T-helper 2 cell (primary cell): ENCODE data around the gene TP53.

Experiments
- DNase-seq, 5 experiments: peaks; one replicate each; pipeline versions ENCODE4 v3.0.0 to v3.0.0-alpha.2; 2012 to 2022

TP53 gene

DNA sequence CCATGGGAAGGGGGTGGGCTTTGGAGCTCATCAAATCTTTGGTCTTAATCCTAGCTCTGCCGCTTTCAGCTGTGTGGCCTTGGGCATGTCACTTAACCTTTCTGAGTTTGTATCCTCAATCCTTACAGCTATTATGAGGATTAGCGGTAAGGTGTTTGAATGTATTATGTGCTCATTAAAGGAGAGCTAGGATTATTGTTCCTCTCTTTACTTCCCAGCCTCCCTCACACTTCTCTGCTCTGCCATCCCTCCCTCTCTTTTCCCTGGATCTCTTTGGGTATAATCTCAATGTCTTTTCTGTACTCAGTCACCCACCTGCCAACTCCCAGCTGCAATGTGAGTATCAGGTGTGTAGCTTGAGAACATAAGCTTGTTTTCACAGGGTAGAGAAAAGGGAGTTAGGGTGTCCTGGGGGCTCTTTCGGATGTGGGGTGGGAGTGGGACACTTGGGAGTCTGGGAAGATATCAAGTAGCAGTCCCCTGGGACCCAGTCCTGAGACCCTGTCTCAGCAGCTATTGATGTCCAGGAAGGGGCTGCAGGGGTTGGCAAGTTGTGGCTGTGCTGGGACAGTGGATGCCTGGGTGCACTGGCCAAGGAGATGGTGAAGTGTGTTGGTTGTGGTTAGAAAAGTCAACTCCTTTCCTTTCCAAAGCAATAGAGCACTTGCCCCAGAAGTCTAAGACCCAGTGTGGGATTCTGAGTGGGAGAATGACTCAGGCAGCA is 19.5 kb upstream of the TP53 start:
- no peak for DNase-seq

- no peak for DNase-seq
Measured at GRCh38 chr17:7705269-7706255, 18.3 kb upstream of the TP53 start.

DNA sequence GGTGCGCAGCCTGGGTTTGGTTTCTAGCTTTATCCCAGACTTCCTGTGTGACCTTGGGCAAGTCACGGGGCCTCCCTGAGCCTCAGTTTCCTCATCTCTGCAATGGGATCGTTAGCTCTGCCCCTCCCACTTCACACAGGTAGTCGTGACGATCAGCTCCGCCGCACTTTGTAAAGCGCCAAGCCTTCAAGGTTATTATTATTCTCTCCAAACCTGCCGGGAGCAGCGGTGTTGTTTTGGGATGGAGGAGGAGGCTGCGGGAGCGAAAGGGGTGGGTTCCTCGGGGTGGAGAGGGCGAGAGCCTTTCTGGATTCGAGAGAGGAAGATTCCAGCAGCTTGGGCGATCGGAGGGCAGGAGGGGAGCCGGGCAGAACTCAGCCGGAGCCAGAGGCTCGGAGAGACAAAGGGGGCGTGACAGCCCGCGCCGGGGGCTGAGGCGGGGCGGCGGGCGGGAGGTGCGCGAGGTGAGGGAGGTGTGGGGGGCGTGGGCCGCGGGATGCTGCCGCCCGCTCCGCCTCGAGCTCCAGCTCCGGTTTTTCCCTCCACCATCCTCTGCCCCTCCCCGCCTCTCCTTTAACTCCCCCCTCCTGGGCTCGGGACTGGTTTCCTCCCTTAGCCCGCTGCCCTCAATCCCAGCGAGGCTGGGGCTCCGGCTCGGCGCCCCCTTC is 17.4 kb upstream of the TP53 start, which contains the start of gene EFNB3:
EFNB3 (plus strand) TSS at position 602 of the 668 bp plus-strand sequence. CDS start 397 bp downstream, outside the sequence.
- no peak for DNase-seq

DNA sequence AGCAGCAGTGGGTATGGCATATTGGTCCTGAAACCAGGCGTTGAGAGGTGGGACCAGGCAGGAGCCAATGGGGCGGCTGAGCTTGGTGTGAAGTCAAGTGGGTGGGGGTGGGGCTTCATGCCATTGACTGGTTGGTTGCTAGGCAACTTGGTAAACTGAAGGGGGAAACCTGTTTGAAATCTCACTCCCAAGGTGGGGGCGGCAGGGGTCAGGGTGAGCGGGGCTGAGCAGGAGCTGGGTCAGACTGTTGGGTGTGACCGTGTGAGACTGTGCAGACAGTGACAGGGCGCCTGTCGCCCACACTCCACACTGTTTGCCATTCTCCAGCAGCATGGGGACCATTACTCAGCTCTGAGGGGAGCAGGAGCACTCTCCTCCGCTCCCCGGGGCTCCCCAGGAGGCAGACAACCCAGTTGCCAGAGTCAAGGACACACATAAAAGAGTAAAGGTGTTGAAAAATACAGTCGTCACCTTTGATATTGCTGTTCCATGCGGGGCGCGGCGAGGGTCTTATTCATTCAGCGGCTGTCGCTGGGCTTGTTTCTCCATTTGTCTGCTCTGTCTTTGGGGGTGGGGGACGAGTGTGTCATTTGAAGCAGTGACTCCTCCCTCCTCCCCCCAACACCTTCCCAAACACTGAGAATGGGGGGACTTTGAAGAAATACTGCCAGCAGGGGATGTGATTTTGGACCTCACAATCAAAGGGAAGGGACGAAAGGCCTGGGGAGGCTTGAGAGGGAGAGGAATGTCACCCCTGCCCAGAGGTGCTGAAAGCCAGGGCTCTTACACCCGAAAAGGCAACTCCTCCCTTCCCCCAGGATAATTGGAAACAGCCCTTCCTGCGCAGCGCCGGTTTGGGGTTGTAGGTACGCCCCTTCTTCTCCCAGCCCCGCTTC is 16.5 kb upstream of the TP53 start:
- DNase-seq = peak in 1 of 5 experiments; percentile 30

DNA sequence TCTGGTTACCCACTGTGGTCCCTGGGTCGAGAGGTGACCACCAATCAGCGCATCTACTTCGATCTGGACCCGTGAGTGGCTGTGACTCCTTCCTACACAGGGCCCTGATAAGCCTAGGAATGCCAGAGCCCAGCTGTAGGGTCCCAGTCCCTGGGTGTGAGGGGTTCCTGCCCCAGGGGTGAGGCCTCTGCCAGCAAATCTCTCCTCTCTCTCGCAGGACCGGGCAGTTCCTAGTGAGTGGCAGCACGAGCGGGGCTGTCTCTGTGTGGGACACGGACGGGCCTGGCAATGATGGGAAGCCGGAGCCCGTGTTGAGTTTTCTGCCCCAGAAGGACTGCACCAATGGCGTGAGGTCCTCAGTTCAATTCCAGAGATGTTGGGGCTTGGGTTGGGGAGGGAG is 15.5 kb upstream of the TP53 start:
- no peak for DNase-seq

DNA sequence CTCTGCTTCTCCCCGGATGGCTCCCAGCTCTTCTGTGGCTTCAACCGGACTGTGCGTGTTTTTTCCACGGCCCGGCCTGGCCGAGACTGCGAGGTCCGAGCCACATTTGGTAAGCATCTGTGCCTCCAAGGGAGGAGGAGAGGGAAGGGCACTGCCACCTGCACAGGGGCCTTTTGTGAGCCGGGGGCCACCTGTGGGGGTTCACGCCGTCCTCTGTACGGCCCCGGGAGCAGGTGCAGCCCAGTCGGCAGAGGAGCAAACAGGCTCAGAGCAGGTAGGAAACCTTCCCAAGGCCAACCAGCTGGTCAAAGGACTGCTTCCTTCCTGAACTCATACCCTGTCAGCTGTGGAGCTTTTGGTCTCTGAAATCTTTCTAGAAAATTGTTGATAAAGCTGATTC is 14.4 kb upstream of the TP53 start:
- no peak for DNase-seq

DNA sequence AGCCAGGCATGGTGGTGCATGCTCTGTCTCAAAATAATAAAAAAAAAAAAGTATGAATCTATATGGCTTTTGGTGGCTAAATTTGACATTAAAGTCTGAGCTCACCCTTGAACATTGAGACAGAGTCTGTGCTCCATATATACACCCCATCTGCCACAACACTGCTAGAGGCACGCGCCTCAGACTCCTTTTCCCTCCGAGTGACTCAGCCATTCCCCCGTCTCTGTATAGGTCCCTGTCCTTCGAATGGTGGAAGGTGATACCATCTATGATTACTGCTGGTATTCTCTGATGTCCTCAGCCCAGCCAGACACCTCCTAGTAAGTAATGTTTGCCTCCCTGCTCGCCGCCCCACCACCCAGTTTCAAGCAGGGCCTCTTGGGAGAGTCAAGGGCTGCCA is 13.2 kb upstream of the TP53 start:
- no peak for DNase-seq

DNA sequence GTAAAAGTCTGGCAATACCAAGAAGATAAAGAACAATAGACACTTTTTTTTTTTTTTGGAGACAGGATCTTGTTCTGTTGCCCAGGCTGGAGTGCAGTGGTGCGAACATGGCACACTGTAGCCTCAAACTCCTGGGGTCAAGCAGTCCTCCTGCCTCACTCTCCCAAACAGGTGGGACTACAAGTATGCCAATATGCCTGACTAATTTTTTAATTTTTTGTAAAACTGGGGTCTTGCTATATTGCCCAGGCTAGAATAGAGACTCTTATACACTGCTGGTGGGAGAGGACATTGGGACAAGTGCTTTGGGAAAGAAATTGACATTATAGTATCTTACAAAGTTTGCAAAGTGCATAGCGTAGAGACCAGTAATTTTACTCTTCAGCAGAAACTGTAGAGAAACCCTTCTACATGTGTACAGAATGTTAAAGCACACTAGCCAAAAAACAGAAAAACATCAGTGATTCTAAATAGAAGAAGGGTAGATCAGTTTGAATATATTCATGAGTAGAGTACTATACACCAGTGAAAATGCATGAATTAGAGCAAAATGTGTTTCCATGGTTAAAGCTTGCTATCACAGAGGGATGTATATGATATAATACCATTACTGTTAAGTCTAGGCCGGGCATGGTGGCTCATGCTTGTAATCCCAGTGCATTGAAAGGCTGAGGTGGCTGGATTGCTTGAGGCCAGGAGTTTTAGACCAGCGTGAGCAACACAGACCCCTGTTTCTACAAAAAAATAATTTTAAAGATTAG is 10.7 kb upstream of the TP53 start:
- no peak for DNase-seq

DNA sequence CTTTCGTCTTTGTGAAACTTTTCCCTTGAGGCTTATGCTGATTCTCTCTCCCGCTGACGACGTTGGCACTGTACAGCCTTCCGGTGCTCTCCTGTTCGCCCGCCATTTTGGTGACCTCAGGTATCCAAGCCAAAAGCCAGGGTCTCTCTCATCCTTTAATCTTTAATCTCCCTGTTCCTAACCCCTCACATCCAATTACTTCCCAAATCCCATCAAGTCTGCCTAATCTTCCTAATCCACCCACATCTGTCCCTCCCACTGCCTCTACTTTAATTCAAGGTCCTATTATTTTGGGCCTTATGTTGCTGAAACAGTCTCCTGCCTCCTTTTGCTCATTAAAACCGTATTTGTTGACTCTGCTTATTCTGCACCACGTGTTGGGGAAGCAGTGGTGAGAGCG is 8.3 kb upstream of the TP53 start:
- no peak for DNase-seq

DNA sequence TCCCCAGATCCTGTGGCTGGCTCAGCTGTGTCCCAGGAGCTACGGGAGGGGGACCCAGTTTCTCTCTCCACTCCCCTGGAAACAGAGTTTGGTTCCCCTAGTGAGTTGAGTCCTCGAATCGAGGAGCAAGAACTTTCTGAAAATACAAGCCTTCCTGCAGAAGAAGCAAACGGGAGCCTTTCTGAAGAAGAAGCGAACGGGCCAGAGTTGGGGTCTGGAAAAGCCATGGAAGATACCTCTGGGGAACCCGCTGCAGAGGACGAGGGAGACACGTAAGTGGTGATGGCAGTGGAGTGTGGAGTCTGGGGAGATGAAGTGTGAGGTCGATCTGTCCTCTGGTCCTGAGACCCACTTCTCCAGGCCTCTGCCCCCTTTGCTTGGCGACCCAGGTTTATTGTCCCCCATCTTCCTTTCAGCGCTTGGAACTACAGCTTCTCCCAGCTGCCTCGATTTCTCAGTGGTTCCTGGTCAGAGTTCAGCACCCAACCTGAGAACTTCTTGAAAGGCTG is 1.6 kb upstream of the TP53 start:
- DNase-seq = no peak

DNA sequence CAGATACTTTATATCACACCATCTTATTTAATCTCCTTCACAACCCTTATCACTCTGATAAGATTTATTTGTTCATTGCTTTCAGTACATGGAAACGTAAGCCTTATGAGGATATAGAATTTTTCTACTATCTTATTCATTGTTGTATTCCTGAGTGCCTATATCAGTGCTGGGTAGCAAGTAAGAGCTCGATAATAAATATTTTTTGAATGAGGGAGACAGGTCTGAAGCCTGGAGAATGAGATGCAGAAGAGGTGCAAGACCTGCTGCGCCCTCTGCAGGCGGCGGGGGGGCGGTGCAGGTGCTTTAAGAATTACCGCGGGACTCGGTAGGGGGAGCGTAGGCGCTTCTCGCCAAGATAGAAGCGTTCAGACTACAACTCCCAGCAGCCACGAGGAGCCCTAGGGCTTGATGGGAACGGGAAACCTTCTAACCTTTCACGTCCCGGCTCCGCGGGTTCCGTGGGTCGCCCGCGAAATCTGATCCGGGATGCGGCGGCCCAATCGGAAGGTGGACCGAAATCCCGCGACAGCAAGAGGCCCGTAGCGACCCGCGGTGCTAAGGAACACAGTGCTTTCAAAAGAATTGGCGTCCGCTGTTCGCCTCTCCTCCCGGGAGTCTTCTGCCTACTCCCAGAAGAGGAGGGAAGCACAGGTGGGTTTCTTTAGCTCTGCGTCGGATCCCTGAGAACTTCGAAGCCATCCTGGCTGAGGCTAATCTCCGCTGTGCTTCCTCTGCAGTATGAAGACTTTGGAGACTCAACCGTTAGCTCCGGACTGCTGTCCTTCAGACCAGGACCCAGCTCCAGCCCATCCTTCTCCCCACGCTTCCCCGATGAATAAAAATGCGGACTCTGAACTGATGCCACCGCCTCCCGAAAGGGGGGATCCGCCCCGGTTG is 868 bp upstream of the TP53 start, which contains the start of gene WRAP53:
WRAP53 (plus strand) TSS at position 570 of the 900 bp plus-strand sequence; CDS start at position 742, 172 bp downstream.
- DNase-seq = peak; percentile 86 to 97 (median 93)

DNA sequence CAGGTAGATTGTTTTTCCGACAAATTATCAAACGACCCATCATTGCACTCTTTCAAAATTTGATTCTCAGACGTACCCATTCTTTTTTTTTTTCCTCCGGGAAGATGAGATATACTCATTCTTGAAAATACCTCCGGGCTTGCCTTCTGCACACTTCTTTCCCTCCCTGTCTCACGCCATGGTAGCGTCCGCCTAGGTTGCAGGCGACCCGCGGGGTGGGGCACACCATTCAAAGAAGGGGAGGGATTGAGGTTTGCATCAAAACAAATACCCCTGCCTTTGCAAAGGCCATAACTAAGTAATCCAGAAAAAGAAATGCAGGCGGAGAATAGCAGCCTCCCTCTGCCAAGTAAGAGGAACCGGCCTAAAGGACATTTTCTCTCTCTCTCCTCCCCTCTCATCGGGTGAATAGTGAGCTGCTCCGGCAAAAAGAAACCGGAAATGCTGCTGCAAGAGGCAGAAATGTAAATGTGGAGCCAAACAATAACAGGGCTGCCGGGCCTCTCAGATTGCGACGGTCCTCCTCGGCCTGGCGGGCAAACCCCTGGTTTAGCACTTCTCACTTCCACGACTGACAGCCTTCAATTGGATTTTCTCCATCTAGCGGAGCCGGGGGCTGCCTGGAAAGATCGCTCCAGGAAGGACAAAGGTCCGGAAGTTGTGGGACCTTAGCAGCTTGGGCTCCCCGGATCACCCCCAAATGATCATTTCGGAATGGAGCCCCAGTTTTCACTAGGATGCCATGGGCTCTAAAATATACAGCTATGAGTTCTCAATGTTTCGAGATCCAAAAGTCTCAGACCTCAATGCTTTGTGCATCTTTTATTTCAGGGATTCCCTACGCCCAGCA is 843 bp downstream of the TP53 start:
- DNase-seq = peak in 4 of 5 experiments; percentile 44 to 82 (median 67)

DNA sequence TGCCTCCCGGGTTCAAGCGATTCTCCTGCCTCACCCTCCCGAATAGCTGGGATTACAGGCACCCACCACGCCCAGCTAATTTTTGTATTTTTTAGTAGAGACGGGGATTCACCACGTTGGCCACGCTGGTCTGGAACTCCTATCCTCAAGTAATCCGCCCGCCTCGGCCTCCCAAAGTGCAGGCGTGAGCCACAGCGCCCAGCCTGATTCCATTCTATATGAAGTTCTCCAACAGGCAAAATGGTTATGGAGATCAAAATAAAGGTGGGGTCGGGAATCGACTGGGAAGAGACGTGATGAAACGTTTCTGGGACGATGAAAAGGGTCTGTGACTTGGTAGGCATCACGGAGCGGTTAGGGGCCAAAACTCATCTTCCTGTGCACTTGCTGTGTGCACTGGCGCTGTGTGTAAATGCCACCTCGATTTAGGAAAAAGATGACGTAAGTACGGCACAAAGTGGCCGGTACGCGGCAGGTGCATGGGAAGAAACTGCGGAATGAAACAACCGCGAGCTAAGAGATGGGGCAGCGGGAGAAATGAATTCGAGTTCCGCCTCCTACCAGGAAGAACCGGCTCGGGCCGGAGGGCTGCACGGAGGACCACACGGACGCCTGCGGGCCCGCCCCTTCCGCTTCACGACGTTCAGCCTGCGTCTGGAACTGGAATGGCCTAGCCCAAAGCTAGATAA is 1.6 kb downstream of the TP53 start:
- peak; percentile 75 to 98 (median 85) for DNase-seq

GRCh38 chr17:7684851-7685532 is 2.3 kb downstream of the TP53 start:
- peak in 1 of 5 experiments; percentile 70 for DNase-seq

GRCh38 chr17:7677388-7678067 is 9.8 kb downstream of the TP53 start:
- no peak for DNase-seq

DNA sequence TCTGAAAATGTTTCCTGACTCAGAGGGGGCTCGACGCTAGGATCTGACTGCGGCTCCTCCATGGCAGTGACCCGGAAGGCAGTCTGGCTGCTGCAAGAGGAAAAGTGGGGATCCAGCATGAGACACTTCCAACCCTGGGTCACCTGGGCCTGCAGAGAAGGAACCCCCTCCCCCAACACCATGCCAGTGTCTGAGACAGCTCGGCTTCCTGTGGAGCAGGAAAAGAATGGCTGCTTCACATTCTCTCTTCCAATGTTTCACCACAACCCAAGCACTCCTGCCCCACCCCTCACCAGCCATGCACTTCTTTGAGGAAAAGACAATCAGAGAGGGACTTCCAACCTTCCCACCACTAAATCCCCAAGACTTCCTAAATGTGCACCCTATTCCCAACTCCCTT is 10.8 kb downstream of the TP53 start:
- no peak for DNase-seq

DNA sequence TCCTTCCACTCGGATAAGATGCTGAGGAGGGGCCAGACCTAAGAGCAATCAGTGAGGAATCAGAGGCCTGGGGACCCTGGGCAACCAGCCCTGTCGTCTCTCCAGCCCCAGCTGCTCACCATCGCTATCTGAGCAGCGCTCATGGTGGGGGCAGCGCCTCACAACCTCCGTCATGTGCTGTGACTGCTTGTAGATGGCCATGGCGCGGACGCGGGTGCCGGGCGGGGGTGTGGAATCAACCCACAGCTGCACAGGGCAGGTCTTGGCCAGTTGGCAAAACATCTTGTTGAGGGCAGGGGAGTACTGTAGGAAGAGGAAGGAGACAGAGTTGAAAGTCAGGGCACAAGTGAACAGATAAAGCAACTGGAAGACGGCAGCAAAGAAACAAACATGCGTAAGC is 12.4 kb downstream of the TP53 start:
- DNase-seq = no peak
